NCI-H460 (cell line): ENCODE data around the gene KCNJ15. TPM values are rescaled to one million over a fixed set of nuclear protein-coding genes. Genes with fewer than 3 reads are reported as not detected.

ENCODE experiments used
- DNase-seq: peaks from one replicate; pipeline ENCODE4 v3.0.0-alpha.2; 2016; ENCODE audit warnings: low read depth; ENCODE audit errors: extremely low read depth
- total RNA-seq: library from RNA; depleted of rRNA; stranded (reverse); fragments of >200 nt; shearing (Covaris generic); gene quantifications from 2 replicates; pipeline ENCODE4 v1.2.3, GENCODE V29; 2014

KCNJ15 gene
- total RNA-seq, 1 experiment from 2014 or later = not detected

DNA sequence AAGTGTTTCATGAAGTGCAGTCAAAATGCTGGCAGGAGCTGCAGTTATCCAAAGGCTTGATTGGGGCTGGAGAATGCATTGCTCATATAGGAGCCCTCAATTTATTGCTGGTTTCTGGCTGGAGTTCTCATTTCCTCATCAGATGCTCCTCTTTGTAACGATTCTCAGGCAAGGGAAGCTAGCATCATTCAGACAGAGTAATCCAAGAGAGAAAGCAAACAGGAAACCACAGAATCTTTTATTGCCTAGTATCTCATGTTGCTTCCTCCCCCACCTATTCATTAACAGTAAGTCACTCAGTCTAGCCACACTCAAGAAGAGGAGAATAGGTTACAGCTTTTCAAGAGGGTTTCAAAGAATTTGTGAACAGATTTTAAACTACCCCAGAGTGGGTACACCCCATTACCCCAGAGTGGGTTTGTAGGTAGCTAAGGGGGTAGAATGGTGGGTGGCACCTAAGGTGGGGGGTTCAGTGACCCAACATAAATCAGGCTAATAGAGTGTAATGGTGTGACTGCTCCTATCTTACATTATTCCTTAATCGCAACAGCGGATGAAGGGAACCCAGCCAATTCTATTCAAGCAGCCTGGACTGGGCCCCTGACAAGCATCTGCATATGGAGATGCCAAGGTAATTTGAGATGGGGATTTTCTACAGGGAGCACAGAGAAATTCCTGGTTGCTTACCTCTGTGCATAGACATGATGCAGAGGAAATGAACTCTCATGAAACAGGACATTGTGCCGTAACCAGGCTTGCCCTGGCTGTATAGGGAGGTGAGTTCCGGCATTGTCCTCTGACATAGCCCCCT is 67.1 kb downstream of the KCNJ15 start:
- DNase-seq = no peak

DNA sequence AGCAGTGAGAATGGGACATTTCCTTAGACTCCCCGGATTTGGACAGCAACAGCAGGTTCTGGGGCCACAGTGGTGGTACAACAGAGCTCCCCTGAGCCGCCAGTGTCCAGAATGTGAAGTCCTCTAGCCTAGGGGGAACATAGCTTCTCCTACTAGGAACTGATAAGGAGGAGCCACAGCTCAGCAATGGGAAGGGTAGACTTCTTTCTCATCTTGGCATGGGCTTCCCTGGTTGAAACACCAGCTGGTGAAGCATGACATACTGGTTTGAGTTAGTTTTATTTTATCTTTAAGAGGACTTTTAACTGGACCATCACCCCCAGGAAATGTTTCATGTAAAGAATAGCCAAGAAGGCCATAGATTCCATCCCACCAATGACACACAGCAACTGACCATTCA is 68.4 kb downstream of the KCNJ15 start:
- DNase-seq = no peak

DNA sequence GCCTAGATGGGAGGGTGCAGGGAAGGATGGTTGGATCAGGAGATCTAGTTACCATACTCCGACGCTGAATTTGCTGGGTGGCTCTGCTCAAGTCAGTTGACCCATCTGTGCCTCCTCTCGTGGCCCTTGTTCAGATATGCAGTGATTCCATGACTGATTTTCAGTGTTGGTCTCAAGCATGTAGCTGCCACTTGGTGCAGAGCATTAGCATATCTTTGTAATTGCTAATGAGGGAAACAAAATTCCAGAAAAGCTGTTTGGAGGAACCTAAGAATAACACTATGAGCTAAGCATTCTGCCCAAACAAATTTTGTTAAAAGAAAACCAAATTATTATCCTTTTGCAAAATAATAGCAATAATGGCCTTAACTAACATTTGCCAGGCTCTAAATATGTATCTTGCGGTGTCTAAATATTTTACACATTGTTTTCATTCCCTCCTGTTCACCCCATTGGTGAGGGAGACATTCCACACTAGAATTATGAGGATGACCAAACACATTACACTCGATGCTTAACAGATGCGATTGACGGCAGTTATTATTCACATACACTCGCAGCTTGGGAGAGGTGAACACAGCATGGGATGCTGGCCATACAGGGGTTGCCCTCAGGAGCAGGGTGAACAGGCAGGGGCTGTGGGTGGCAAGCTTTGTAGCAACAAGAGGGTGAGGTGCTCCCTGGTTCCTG is 69.1 kb downstream of the KCNJ15 start:
- DNase-seq = no peak

DNA sequence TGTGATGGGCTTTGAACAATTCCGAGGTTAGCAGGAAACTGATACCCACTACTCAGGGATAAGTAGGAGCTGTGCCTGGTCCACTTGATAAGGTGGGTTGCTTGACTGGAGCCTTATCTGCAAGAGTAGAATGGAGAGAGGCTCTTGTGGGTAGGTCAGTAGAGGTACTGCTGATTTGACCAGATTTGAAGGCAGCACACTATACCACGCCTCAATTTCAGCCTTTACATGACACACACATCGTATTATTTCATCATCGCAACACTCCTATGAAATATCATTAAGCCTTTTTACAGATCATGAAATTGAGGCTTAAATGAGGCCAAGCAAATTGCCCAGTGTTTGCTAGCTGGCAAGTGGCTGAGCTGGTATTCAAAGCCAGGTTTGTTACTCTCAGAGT is 69.6 kb downstream of the KCNJ15 start:
- DNase-seq = no peak

DNA sequence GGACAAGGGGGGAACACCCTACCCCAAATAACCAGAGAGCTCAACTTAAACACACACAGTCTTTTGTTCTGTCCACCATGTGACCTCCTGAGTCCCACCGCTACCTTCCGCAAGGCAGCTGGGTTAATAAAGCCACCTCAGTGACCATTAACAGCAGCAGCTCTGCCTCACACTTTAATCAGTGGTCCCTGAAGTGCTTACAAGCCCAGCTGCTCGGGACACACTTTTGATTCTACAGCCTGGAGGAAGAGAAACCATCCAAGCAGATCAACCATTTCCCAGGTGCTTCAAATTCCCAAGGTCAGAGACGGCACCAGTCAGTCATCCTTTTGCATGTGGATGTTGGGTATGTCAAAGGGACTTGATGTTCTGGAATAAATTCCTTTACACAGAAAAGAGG is 70.1 kb downstream of the KCNJ15 start:
- no peak for DNase-seq

DNA sequence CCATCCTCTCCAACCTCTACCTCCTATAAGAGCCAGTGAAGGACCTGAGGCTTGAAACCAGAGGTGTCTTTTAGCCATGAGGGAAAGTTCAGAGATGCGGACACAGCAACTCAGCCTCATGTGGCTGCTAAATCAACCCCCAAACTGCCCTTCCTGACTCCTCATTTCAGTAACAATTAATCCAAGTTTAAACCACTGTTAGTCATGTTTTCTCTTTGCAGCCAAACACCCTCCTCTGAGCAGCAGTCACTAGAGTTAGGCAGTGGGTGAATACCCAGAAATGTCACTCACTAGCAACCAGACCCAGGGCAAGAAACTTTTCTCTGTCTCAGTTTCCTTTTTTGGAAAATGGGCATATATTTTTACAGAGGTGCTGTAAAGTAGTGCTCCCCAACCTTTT is 71.2 kb downstream of the KCNJ15 start:
- DNase-seq = no peak

DNA sequence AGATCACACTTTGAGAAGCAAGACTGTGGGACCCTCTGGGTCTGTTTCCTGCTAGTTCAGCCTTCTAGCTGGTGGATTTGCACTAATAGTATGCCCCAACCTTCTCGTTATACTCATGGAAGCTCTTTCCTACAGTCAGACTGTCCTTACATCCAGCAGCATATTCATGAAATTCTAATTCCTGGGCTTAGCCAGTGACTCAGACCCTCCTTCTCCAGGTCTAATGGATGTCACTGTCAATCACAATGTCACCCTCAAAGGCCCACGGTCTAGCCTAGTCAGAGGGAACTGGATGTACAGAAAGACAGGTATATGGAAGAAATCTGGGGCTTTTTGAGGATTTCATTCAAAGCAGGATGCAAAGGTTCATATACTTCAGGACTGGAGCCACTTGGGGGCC is 72.4 kb downstream of the KCNJ15 start:
- no peak for DNase-seq

DNA sequence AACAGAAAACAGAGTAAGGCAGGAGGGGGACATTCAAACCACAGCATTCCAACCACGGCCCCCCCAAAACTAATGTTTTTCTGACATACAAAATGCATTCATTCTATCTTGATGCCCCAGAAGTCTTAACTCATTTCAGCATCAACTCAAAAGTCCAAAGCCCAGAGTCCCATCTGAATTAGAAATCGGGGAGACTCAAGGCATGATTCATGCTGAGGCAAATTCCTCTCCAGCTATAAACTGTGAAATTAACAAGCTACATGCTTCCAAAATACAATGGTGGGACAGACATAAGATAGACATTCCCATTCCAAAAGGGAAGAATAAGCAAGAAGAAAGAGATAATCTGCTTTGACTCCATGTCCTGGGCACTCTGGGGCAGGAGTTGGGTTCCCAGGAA is 73.9 kb downstream of the KCNJ15 start:
- DNase-seq = no peak

DNA sequence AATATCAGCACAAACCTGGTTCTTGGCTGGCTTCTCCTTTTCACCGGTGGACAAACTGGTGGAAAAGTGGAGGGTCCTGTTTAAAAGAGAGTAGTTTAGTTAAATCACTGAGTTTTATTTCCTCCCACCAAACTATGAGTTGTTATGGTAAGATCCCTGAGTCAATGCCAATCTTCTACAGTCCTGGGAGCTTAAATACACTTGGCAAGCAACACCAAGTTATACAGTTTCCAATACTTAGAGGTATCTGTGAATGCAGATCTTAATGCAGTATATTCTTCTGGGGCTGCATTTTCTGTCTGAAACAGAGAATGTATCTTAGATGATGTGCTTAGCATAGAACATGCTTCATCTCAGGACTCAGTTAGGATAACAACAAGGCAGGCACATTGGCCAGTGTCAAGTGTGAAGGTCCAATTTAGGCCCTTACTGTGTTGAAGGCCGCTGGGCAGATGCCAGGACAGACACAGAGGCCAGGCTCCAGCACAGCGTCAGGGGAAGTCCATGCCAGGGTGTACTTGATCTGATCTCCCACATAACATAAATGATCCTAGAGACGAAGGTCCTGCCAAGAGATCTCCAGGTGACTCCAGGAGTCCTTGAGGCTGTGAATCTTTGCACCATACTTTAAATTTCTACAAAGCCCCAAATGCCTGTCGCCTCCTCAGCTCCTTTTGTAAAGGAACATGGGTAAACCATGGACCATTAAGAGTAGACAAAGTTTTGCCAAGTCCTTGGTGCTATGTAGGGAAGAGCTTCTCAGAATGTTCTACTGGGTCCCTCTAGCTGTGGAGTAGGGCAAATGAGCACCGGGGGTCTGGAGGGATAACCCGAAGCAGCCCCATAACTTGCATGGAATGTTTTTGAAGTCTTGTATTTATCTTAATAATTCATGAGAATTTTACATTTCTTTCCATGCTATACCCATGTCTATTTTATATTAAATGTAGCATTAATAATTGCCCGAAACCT is 76.8 kb downstream of the KCNJ15 start:
- no peak for DNase-seq

DNA sequence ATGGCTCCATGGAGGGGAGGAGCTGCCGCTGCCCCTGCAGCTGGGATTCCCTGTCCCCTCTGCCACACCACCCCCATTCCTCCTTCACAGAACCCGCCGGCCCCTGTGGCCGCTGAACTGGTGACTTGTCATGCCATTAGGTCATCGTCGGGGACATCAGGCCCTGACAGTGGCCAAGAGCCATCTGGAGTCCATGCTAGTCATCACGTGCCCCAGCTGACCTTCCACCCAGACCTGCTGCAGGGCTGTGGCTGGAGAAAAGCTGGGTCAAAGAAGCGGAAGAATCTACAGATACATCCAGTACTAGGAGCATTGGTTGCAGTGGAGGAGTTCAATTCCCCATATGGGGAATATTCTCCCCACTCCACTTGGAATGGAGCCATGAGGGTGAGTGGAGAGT is 78.1 kb downstream of the KCNJ15 start:
- no peak for DNase-seq

DNA sequence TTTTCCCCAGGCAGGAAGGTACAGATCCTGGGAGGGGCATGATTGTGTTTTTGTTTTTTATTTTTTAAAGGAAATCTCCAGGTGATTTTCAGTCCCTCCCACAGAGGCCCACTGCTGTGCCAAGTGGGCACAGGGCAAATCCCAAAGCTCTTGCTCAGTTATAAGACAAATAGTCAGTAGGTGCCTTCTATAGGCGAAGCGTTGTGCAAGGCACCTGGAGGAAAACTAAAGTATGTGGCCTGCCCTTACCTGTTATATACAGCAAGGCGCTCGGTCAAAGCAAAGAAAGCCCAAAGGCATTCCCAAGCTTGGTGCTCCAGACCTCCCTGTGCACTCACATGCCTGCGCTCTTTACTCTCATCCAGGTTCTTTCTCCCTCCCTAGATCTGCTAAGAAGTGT is 81.0 kb downstream of the KCNJ15 start:
- no peak for DNase-seq

DNA sequence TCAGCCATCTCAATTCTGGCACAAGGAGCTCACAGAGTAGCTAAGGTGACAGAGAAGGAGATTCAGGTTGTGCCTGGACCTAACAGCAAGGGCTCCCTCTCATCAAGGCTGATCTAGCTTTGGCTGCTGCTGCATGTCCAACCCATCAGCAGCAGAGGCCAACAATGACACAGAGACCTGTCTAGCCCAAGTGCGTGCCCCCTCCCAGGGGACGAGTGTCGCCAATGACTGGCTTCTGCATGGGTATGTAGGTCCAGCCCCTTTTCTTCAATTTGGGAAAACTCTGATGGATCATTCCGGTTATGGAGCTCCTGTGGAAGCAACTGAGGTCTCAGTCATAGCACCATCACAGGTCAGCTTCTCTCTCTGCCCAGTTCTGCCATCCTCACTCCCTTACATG is 83.3 kb downstream of the KCNJ15 start:
- no peak for DNase-seq

DNA sequence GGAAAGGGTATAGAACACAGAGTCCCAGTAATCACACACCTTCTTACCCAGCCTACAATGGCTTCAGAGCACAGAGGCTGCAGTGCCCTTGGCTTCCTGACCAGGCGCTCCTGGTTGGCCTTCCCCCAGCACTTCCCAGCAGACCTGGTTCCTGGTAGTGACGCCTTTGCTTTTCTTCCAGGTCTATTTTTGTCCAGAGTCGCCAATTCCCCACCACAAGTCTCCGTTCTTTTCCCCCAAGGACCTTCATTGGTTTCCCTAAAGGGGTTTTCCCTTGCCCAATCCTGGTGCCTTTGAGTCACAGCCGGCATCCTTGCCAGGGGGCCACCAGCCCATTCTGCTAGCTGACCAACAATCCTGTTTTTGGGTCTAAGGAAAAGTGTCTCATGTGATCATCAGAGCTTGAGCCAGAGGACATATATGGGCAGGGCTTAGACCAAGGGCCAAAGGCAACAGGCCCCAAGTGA is 84.8 kb downstream of the KCNJ15 start:
- DNase-seq = no peak

DNA sequence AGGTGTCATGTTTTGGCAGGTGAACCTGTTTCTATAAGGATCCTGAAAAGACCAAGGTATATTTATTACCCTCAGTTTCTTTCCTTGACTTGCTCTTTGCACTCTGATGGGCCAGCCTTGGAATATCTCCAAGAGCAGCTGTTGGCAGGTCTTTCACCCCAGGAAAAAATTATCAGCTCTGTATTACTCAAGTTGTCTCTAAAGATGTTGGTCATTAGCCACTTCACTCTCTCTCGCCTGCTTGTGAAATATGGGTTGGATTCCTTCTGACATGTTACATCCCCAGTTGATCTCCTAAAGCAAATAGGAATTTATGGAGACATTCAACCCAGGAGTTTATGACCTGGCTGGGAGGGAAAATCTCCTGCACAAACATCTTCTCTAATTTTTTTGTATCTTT is 85.9 kb downstream of the KCNJ15 start:
- DNase-seq = no peak

DNA sequence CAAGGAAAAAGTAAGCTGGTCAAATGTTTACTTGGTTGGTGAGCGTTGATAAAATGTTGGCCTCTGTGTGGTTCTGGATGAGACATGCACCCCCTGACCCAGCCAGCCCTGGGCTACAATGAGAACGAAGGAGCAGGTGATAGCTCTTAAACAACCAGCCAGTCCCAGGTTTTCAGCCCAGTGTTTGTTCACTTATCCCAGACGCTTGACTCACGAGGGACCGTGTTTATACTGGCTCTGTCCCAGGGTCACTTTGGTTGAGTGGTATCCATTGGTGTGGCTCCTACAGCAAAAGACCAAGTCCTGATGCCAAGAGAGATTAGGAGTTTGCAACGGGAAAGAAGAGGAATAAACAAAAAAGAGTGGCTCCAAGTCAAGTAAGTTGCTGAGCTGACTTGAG is 86.9 kb downstream of the KCNJ15 start:
- DNase-seq = no peak

DNA sequence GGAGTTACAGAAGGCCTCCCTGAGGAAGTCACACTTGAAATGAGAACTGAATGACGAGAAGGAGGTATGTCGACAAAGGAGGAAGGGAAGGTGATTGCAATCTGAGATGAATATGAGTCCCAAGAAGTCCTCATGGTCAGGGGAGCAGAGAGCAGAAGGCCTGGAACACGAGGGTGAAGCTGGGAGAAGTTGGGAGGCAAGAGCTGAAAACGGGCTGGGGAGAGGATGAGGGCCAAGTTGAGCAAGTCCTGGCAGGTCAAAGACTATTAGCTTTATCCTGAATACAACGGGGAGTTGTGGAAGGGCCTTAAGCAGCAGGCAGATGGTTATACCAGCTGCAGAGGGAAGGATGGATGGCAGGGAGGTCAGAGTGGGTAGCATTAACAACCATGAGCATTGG is 89.5 kb downstream of the KCNJ15 start:
- DNase-seq = no peak

DNA sequence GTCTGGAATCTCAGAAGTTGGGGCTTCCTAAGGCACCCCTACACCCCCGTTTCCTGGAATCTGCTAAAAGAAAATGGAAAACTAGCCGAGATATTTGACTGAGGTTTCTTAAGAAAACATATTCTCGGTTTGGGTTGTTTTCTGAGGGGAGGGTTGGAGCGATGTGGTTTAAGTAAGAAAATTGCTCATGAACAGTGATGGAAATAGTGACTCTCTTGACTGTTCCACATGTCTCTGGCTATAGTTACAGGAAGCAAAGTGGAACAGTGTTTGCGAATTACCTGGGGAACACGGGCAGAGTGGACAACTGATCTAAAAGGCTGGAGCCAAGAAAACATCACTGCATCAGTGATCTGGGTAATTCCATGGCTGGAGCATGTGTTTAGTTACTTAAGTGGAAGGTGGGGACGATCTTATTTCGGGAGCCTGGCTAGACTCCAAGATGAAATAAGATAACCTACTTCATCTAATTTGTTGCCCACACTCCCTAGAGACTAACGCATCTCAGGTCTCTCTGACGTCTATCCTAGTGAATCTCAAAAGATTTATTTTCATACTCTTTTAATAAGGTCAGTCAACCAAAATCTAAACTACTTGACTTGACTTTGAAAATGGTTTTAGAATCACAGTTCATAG is 92.4 kb downstream of the KCNJ15 start:
- no peak for DNase-seq

DNA sequence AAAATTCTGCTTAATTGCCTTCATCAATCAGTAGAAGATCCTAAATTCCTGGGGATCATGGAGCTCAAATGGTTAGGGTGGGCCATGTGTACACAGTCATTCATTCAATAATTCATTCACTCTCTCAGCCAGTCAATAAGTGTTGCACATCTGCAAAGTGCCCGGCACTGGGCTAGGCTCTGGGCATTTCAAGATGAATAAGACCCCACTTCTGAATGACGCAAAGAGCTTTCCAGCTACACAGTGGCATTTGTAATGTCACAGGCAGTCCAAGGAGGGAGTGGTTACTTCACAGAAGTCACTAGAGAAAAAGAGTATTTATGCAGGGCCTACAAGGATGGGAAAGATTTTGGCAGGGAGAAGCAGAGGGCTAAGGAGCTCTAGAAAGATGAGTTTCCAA is 93.2 kb downstream of the KCNJ15 start:
- no peak for DNase-seq

DNA sequence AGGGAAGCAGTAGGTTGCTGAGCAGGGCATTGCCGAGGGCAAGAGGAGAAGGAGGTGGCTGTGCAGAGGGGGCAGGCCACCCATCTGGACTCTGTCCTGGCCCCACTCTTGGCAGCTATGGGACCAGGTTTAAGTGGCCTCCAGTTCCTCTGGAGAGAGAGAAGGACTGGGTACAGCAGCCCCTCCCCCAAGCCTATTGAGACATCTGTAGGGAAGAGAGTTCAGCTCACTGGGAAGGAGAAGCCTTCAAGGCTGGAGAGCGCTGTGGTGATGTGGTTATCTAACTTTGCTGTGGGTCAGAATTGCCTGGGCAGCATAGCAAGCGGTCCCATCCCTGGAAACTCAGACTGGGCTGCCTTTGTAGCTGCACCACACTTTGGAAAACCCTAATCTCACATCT is 93.9 kb downstream of the KCNJ15 start:
- no peak for DNase-seq

DNA sequence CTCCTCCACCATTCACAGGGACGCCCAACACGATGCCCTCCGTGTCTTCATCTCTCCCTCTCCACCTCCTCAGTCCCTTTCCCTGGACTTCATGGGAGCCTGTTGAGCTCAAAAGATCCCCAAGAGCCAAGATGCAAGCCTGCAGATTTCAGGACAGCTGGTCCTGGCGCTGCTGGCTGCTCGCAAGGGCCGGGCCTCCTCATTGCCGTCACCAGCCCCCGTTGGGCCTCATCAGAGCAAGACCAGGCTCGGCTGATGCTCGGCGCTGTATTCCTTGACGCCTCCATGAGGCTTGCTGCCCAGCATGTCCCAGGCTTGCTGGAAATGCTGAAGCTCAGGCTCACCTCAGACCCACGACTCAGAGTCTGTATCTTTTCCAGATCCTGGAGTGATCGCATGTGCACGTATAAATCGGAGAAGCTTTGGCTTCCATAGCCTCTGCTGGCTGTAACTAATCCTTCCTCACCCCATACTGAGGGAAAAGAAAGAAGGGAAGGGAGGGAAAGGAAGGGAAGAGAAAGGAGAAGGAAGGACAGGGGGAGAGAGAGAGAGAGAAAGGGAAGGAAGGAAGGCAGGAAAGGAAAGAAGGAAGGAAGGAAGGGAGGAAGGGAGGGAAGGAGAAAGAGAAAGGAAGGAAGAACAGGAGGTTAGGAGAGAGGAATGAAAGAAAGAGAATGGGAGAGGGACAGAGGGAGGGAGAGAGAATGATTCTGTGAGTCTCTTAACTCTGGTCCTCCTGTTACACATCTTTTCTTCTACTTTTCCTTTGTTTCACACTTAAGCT is 94.6 kb downstream of the KCNJ15 start:
- DNase-seq = no peak
